Caco-2 (cell line): ENCODE data around the gene ASCC1. TPM values are rescaled to one million over a fixed set of nuclear protein-coding genes. Genes with fewer than 3 reads are reported as not detected.

Source experiments
- BruUV-seq: library from RNA; stranded (reverse); fragments of 400-500 nt; replicated peaks from 2 replicates; lab custom pipeline; 2021; lab: Mats Ljungman, UMichigan
- CTCF ChIA-PET: fragments of 300-600 bp; sonication (Branson Sonifier 250); formaldehyde crosslinking; loops from one replicate; lab custom pipeline; 2022; ENCODE audit warnings: antibody characterized with exemption; lab: Charles Lee
- POLR2A ChIA-PET: fragments of 300-600 bp; sonication (Branson Sonifier 250); formaldehyde crosslinking; loops from one replicate; lab custom pipeline; 2022; ENCODE audit warnings: antibody characterized with exemption; lab: Charles Lee
- DNase-seq, 2 experiments: peaks; one replicate each; pipeline versions ENCODE4 v3.0.0 to v3.0.0-alpha.2; 2020 to 2022
- H3K27me3 ChIP-seq: replicated peaks from 2 replicates; pipeline ENCODE4 v1.6.0; 2011; ENCODE audit warnings: low read length; ENCODE audit not compliant: control insufficient read depth, insufficient read depth
- H3K36me3 ChIP-seq: 2 replicates; pipeline ENCODE4 v1.5.1; 2011; ENCODE audit warnings: low read length; ENCODE audit not compliant: control insufficient read depth, insufficient read depth
- H3K4me1 ChIP-seq: fragments of 250-450 bp; sonication (Bioruptor Pico); 2 replicates; pipeline ENCODE4 v1.5.1; 2020; ENCODE audit warnings: mild to moderate bottlenecking
- H3K4me3 ChIP-seq: 2 replicates; pipeline ENCODE4 v1.5.1; 2011; ENCODE audit warnings: low read depth, mild to moderate bottlenecking, control low read depth, low read length
- H3K9me3 ChIP-seq: fragments of 250-450 bp; sonication (Bioruptor Pico); 2 replicates; pipeline ENCODE4 v1.5.1; 2020; ENCODE audit warnings: mild to moderate bottlenecking, moderate library complexity
- H3K27ac Mint-ChIP-seq: one replicate; pipeline ENCODE4 v1.8.0; 2022; ENCODE audit warnings: mixed read lengths; ENCODE audit not compliant: unreplicated experiment
- H3K27me3 Mint-ChIP-seq: one replicate; pipeline ENCODE4 v1.8.0; 2022; ENCODE audit warnings: mixed read lengths; ENCODE audit not compliant: insufficient read depth, unreplicated experiment
- H3K36me3 Mint-ChIP-seq: one replicate; pipeline ENCODE4 v1.8.0; 2022; ENCODE audit warnings: mild to moderate bottlenecking, mixed read lengths; ENCODE audit not compliant: insufficient read depth, unreplicated experiment
- H3K4me1 Mint-ChIP-seq: one replicate; pipeline ENCODE4 v1.8.0; 2022; ENCODE audit warnings: low read depth, mixed read lengths; ENCODE audit not compliant: unreplicated experiment
- H3K4me3 Mint-ChIP-seq: one replicate; pipeline ENCODE4 v1.8.0; 2022; ENCODE audit warnings: mild to moderate bottlenecking, moderate library complexity, mixed read lengths; ENCODE audit not compliant: unreplicated experiment
- H3K9me3 Mint-ChIP-seq: one replicate; pipeline ENCODE4 v1.8.0; 2022; ENCODE audit warnings: mixed read lengths; ENCODE audit not compliant: unreplicated experiment
- intact Hi-C: fragments of 100-400 bp; cut with micrococcal nuclease; formaldehyde crosslinking; loops from one replicate; pipeline ENCODE4 v1.10.0; 2022; ENCODE audit not compliant: unreplicated experiment
- total RNA-seq: library from RNA; stranded (reverse); gene quantifications from 2 replicates; pipeline ENCODE4 v1.2.3, GENCODE V29; 2022
- TF ChIP-seq, protein P1 (sequence below), 2 experiments: fragments of 200-600 bp in 1 of 2; IDR thresholded peaks; 1 replicate in 1 of 2; 2 replicates in 1 of 2; pipeline versions ENCODE4 v1.5.1 to v1.8.0; 2011 to 2022; ENCODE audit warnings: antibody characterized with exemption in 1 of 2, control low read depth in 1 of 2, inconsistent platforms in 1 of 2, low read depth in 1 of 2, low read length in 1 of 2, mild to moderate bottlenecking in 1 of 2, moderate library complexity in 1 of 2; ENCODE audit not compliant: insufficient read depth in 1 of 2, severe bottlenecking in 1 of 2, unreplicated experiment in 1 of 2

Gene ASCC1
- total RNA-seq, 1 experiment from 2014 or later: 73.7 TPM

DNA sequence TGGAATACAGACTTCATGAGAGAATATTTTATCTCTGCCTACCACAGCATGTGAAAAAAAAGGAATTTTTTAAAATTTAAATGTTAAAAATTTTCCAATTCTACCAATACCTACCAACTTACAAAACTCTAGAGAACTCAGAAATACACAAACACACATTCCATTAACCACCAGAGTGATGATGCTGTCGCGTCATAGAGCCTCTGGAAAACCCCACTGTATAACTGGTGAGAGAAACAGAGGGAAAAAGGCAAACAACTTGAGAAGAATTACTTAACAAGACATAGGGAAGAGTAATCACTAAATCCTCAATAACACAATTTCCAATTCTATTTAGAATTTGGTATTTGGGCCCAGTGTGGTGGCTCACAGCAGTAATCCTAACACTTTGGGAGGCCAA, 121.5 kb downstream of the ASCC1 start:
- POLR2A ChIA-PET: no interaction called here

DNA sequence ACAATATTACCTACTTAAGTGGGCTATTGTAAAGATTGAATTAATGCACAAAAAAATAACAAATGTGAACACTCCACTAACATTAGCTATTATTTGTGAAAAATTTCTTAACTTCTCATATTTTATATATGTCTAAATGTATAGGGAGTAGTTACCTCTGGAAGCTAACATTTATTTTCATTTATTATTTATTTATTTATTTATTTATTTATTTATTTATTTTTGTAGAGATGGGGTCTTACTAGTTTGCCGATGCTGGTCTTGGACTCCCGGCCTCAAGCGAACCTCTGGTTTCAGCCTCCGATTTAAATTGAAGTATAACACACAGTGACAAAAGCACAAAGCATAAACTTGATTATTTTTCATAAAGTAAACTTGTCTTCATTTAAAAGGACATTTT, 122.6 kb downstream of the ASCC1 start:
- no peaks in the 10 kb centered on the region for H3K27me3 ChIP-seq
- no peaks in the 10 kb centered on the region for H3K9me3 ChIP-seq
- intact Hi-C loops: no loop called here
- ChIA-PET POLR2A (interaction anchor here (0.6 kb wide), 1 partner anchor 180 kb away, joined by 4 read pairs; no protein-coding TSS in a partner anchor), CTCF (interaction anchor here (1.1 kb wide), 1 partner anchor 45 kb away, joined by 5 read pairs; no protein-coding TSS in a partner anchor)
- TF ChIP-seq, protein P1, sequence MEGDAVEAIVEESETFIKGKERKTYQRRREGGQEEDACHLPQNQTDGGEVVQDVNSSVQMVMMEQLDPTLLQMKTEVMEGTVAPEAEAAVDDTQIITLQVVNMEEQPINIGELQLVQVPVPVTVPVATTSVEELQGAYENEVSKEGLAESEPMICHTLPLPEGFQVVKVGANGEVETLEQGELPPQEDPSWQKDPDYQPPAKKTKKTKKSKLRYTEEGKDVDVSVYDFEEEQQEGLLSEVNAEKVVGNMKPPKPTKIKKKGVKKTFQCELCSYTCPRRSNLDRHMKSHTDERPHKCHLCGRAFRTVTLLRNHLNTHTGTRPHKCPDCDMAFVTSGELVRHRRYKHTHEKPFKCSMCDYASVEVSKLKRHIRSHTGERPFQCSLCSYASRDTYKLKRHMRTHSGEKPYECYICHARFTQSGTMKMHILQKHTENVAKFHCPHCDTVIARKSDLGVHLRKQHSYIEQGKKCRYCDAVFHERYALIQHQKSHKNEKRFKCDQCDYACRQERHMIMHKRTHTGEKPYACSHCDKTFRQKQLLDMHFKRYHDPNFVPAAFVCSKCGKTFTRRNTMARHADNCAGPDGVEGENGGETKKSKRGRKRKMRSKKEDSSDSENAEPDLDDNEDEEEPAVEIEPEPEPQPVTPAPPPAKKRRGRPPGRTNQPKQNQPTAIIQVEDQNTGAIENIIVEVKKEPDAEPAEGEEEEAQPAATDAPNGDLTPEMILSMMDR (IDR thresholded peaks at IDR 0.05; ENCODE audit: insufficient read depth in 1 of 2, low read depth in 1 of 2, low read length in 1 of 2, severe bottlenecking in 1 of 2, unreplicated experiment in 1 of 2): no peak
- Mint-ChIP-seq H3K27ac (no peak overlapping the region), H3K4me1 (peaks cover 41% of the 10 kb centered on the region), H3K9me3 (no peaks in the 10 kb centered on the region), H3K4me3 (no peak overlapping the region), H3K36me3 (peaks cover 25% of the 10 kb centered on the region), H3K27me3 (no peaks in the 10 kb centered on the region)
- no peak overlapping the region for H3K4me3 ChIP-seq
- no peaks in the 10 kb centered on the region for H3K36me3 ChIP-seq
- DNase-seq: no peak
- no TSS peak for BruUV-seq
- peaks cover 47% of the 10 kb centered on the region for H3K4me1 ChIP-seq

More for the DNA sequence above, 121.5 kb downstream of the ASCC1 start:
- Histone ChIP-seq H3K4me1 (peaks cover 51% of the 10 kb centered on the region), H3K36me3 (no peaks in the 10 kb centered on the region), H3K9me3 (no peaks in the 10 kb centered on the region), H3K4me3 (no peak overlapping the region), H3K27me3 (no peaks in the 10 kb centered on the region)
- Mint-ChIP-seq H3K27me3 (no peaks in the 10 kb centered on the region), H3K36me3 (peaks cover 31% of the 10 kb centered on the region), H3K4me1 (peaks cover 51% of the 10 kb centered on the region), H3K9me3 (no peaks in the 10 kb centered on the region), H3K27ac (no peak overlapping the region), H3K4me3 (no peak overlapping the region)
- TF ChIP-seq, protein P1 (IDR thresholded peaks at IDR 0.05; ENCODE audit: insufficient read depth in 1 of 2, low read depth in 1 of 2, low read length in 1 of 2, severe bottlenecking in 1 of 2, unreplicated experiment in 1 of 2): no peak
- no TSS peak for BruUV-seq
- CTCF ChIA-PET: no interaction called here
- intact Hi-C loops: no loop called here
- DNase-seq: no peak

DNA sequence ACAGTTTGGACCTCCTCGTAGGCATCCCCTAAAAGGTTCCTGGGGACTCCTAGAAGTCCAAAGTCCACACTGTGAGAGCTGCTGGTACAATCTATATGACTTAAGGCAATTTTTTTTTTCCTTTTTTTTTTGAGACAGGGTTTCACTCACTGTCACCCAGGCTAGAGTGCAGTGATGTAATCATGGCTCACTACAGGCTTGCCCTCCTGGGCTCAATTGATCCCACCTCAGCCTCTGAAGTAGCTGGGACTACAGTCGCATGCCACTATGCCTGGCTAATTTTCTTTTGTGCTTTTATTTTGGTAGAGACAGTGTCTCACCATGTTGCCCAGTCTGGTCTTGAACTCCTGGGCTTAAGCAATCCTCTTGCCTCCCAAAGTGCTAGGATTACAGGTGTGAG, 123.1 kb downstream of the ASCC1 start:
- Histone ChIP-seq H3K4me3 (no peak overlapping the region), H3K27me3 (no peaks in the 10 kb centered on the region), H3K36me3 (no peaks in the 10 kb centered on the region), H3K9me3 (no peaks in the 10 kb centered on the region), H3K4me1 (peaks cover 43% of the 10 kb centered on the region)
- H3K9me3 Mint-ChIP-seq: no peaks in the 10 kb centered on the region
- no peak for DNase-seq
- TF ChIP-seq, protein P1 (IDR thresholded peaks at IDR 0.05; ENCODE audit: insufficient read depth in 1 of 2, low read depth in 1 of 2, low read length in 1 of 2, severe bottlenecking in 1 of 2, unreplicated experiment in 1 of 2): no peak
- ChIA-PET POLR2A (no interaction called here), CTCF (interaction anchor here (1.1 kb wide), 1 partner anchor 44 kb away, joined by 5 read pairs; no protein-coding TSS in a partner anchor)
- no TSS peak for BruUV-seq
- H3K27me3 Mint-ChIP-seq: no peaks in the 10 kb centered on the region
- peaks cover 41% of the 10 kb centered on the region for H3K4me1 Mint-ChIP-seq
- H3K36me3 Mint-ChIP-seq: peaks cover 30% of the 10 kb centered on the region
- intact Hi-C loops: no loop called here
- no peak overlapping the region for H3K27ac Mint-ChIP-seq
- H3K4me3 Mint-ChIP-seq: no peak overlapping the region
